GM18508 (cell line): ENCODE data around the gene ROCK1.
"Not testable (repeated sequence)": the region's sequence is repeated elsewhere in the genome, so short reads cannot be mapped to it uniquely, and the experiment has no call there.

Experiments used
- ATAC-seq: cut with Tn5 transposase; IDR thresholded peaks from one replicate; pipeline ENCODE4 v1.9.1; 2021; ENCODE audit warnings: moderate number of reproducible peaks; ENCODE audit not compliant: insufficient read depth, unreplicated experiment

ROCK1 gene

DNA sequence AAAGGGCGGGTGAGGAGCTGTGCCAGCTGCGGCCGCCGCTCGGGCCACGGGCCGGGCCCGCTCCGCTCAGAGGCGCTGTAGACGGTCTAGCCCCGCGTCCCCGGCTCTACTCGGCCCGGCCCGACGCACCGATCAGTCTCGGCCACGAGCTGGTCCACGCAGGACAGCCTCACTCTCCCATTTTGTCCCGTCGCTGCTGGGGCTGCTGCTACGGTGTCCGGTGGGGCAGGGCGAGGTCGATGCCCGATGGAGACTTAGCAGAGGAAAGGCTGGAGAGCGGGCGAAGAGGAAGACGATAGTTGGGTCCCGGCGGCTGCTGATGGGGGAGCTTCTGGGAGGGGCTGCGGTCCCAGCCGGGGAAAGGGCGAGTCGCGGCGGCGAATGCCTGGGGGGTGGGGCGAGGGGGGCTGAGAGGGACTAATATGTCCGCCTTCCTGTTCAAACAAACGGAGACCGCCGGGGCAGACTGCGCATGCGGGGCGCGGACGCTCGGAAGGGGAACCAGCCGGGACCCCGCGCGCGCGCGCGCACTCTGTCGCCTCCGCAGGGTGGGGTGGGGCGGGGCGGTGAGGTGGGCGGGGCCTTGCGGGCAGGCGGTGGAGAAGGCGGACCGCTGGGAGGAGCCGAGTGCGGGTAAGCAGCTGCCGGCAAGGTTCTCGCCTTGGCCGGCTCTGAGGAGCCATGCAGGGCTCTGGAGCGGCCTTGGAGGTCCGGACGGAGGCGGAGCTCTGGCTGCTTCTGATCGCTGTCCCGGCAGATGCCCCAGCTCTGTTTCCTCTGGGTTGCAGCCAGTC lies at the start of gene ROCK1:
ROCK1 (minus strand) TSS at position 468 of the 794 bp plus-strand sequence. CDS start 903 bp downstream, outside the sequence.
- ATAC-seq = peak; percentile 78

DNA sequence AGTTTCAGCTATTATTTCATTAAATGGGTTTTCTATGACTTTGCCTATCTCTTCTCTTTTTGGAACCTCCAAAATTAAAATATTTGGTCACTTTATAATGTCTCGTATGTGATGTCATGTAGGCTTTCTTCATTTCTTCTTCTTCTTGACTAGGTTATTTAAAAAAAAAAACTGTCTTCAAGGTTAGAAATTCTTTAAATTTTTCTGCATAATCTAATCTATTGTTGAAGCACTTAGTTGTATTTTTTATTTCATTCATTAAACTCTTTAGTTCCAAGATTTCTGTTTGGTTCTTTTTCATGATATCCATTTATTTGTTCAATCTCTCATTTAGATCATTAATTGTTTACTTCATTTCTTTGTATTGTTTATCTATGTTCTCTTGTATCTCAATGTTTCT lies 43.8 kb upstream of the ROCK1 start:
- ATAC-seq = no peak

DNA sequence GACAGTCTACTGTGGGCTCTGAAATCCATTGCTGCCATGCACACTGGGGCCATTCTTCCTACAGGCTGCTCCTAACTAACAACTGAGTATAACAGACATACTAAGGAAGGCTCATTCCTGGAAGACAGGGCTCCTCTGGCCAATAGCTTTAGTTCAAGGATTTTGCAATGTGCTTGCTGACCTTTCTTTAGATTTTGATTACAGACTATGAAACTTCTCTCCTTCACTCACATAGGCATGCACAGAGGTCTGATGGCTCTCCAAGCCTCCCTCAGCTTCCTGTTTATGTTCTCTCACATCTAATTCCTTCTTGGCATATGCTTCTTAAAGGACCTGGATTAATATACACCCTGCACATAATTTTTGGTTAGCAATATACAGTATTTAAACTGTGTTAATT lies 34.4 kb upstream of the ROCK1 start:
- ATAC-seq = no peak

DNA sequence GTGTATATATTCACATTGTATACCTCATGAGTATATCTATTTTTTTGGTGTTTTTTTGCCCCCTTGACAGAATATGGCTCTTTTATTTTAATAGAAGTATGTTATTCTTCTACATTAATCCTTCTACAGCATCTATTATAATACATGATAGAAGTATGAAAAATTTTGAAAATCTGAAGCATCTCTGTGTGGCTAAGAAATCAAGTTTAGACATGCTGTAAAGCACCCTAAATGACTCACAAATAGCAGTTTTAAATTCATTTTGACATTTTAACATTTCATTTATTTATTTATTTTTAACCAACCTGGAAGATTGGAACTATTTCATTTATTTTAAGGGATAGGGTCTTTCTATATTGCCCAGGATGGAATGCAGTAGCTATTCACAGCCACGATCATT lies 33.8 kb upstream of the ROCK1 start:
- ATAC-seq = no peak

DNA sequence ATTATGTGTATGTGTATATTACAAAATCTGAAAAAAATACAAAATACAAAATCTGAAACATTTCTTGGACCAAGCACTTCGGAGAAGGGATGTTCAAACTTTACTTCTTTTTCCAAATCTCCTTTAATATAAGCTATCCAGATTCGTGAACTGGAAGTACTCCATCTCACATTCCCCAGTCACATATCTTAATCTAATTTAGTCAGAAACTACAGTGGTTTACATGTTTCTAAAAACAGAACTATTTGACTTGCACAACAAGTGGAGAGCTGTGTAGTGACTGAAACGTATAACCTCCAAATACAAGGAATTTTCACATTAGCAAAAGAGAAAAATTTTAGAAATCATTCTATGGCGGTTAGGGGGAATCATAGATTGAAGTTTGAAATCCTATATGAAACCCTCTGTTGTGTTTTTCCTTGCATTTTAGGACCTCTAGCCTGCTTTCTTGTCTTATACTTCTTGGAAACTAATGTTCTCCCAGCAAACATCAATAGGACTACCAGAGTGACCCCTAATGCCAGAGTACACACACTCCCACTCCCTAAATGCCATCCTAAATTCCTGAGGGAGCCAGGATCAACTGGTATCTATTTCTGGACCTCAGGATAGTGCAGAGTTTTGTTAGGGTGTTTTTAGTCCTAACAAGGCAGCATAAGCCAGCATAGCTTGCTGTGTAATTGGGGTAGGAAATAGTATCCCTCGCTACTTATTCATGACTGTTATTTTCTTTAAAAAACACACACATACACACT lies 30.2 kb upstream of the ROCK1 start:
- ATAC-seq = no peak

DNA sequence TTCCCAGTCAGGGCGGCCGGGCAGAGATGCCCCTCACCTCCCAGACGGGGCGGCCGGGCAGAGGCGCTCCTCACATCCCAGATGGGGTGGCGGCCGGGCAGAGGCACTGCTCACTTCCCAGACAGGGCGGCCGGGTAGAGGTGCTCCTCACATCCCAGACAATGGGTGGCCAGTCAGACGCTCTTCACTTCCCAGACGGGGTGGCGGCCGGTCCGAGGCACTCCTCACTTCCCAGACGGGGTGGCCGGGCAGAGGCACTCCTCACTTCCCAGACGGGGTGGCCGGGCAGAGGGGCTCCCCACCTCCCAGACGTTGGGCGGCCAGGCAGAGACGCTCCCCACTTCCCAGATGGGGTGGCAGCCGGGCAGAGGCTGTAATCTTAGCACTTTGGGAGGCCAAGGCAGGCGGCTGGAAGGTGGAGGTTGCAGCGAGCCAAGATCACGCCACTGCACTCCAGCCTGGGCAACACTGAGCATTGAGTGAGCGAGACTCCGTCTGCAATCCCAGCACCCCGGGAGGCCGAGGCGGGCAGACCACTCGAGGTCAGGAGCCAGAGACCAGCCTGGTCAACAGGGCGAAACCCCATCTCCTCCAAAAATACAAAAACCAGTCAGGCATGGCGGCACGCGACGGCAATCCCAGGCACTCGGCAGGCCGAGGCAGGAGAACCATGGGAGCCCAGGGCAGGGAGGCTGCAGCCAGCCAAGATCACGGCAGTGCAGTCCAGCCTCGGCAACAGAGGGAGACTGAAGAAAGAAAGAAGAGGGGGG lies 26.3 kb upstream of the ROCK1 start:
- not testable (repeated sequence) for ATAC-seq

DNA sequence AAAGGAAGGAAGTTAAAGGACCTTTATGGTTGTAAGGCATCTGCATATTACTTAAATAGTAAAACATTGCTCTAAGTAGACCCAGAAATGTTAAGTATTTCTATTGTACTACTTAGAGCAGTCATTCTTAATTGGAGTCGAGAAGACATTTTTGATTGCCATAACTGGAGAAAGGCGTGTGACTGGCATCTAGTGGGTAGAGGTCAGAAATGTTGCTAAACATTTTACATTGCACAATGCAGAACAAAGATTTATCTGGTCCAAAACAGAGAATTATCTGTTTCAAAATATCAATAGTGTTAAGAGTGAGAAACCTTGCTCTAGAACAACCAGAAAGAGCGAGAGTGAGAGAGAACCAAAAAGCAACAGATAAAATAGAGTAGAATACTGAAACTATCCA lies 23.3 kb upstream of the ROCK1 start:
- ATAC-seq = no peak

DNA sequence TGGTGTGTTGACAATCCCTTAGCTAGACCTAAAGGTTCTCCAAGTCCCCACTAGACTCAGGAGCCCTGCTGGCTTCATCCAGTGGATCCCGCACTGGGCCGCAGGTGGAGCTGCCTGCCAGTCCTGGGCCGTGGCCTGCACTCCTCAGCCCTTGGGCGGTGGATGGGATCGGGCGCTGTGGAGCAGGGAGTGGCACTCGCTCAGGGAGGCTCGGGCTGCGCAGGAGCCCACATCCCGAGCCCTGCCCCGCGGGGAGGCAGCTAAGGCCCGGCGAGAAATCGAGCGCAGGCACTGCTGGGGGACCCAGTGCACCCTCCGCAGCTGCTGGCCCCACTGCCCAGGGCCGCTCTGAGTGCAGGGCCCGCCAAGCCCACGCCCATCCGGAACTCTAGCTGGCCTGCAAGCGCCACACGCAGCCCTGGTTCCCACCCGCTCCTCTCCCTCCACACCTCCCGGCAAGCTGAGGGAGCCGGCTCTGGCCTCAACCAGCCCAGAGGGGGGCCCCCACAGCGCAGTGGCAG lies 20.8 kb upstream of the ROCK1 start:
- no peak for ATAC-seq

DNA sequence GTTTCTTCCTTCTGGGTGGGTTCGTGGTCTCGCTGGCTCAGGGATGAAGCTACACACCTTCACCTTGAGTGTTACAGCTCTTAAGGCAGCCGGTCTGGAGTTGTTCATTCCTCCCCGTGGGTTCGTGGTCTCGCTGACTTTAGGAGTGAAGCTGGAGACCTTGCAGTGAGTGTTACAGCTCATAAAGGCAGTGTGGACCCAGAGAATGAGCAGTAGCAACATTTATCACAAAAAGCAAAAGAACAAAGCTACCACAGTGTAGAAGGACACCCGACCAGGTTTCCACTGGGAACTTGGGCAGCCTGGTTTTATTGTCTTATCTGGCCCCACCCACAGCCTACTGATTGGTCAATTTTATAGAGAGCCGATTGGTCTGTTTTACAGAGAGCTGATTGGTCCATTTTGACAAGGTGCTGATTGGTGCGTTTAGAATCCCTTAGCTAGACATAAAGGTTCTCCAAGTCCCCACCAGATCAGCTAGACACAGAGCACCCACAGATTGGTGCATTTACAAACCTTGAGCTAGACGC lies 20.1 kb upstream of the ROCK1 start:
- ATAC-seq = no peak

DNA sequence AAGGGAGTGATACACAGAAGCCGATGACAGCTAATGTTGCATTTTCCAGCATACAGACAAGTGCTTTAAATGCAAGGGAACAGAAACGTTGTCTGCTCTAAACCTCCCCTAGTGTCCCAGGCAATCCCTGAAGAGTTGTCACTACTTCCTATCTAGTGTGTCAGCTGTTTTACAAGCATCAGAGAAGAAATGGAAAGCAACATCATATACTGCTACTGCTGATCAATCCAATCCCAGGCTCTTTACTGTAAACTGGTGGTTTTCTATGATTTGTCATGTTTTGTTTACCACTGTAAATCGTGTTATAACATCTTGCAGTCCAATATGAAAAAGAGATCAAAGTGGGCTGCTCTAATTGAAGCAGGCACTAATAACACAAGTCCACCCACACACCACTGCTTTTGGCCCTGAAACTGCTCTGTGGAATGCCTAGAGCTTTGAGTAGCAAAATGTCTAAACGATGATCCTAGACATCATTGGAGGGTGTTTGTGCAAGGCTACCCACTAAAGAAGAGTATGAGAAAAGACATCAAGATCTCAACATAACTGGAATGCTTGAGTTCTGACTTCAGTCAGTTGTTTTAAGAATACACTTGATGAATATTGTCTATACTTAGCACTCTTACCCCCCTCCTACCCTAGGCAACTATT lies 18.1 kb upstream of the ROCK1 start:
- ATAC-seq = no peak

DNA sequence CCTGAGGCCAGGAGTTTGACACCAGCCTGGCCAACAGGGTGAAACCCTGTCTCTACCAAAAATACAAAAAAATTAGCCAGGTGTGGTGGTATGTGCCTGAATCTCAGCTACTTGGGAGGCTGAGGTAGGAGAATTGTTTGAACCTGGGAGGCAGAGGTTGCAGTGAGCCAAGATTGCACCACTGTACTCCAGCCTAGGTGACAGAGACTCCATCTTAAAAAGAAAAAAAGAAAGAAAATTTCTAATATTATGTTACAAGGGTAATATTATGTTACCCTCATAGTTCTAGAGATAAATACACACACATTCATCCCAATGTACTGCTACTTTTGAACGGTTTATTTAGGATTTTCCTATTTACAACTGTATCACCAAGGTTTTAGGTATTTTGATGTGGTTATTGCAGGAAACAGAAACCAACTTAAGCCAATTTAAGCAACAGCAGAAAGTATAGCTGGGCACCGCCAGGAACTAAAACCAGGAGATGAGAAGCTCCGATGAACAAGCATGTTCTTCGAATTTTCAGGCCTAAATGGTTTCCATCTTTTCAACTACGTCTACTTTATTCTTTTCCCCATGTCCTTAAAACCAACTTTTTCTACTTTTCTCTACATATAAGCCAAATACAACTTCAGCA lies 11.8 kb upstream of the ROCK1 start:
- ATAC-seq = no peak

DNA sequence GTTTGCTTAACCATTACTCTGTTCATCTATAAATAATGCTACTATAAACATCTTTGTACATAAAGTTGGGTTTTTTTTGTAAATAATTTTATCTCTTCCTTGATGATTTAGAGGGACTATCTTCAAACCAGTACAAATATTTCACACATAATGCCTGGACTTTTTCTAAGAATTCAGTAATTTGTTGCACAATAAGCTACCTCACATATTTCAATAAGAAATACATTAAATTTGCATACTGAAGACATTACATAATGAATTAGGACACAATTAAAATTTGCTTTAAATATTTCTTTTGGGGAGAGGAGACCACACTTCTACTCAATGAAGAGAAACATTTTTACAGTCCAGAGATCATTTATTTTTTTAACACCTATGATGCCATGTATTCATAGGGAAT lies 7.2 kb upstream of the ROCK1 start:
- no peak for ATAC-seq

DNA sequence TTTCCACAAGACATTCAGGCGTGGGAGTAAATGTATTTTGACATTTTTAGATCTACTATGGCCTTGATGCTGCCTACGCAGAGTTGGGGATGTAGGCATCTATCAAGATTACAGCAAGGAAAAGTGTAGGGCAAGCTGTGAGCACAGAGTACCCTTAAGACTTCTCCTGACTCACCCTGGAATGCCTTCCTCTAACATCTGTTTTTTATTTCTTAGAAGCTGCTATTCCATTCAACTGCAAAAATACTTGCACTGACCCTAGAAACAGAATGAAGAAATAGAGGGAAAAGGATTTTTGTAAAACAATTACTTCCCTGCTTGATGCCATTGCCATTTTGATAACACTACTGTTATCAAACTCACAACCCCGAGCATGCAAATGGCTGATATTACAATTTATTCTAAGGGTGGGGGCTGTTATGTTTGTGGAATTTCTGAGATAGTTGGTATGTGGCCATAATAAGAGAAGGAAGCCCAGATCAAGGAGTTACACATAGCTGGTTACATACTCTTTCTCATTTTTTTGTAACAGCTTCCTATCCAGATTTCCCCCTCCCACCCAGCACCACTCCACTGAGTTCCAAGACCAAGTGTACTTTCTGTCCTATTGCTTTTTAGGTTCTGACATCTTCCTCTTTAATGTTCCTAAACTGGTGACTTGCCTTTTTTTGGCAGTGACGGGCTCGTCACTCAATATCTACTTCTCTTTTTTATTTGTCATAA lies 6.0 kb upstream of the ROCK1 start:
- ATAC-seq = no peak

DNA sequence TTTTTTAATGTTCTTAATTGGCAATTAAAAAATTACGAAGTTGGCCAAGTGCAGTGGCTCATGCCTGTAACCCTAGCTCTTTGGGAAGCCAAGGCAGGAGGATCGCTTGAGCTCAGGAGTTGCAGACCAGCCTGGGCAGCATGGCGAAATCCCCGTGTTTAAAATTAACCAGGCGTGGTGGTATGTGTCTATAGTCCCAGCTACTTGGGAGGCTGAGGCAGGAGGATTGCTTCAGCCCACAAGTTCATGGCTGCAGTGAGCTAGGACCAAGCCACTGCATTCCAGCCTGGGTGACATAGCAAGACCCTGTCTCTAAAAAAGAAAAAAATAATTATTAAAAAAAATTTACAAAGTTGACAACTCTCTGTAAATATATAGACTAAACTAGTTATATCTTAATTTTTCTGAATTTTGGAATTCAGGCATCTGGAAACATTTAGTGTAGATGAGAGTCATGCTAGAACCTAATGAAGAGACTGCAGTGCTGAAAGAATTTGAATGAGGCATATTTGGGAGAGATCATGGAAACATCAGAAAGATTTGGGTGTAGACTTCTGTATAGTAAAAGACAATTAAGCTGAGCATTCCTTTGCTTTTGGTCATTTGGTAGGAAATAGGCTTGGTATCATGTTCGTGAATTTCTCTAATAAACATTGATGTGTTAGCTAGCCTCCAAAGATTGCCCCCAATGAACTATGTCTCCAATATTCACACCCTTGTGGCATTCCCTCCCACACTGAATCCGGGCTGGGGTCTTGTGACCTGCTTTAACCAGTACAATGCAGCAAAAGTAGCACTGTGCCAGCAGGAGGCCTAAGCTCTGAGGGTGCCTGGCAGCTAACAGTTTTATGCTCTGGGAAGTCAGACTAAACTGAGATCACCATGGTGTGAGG lies 4.2 kb upstream of the ROCK1 start:
- ATAC-seq = no peak

DNA sequence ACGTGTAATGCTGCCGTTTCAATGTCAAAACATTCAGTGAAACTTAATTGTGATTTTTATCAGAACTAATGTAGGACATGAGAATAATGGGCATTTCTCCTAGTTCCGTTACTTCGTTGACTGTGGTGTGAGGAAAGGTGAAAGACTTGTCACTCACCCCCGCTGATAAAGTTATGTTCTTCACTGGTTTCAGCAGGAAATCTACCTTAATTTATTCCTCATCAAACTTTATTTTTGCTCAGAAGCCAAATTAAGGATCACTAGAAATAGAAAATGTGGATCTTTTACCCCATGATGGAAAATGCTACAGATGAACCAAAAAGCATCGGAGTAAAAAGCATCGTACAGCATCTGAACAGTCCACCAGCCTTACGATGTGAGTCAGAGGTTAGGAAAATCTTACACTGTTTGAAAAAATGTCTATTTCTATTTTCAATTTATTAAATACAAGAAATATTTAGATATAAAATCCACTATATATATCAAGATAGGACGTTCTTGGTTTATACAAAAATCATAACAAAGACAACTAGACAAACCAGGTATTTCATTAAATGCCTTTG lies 1.0 kb upstream of the ROCK1 start:
- ATAC-seq = no peak

DNA sequence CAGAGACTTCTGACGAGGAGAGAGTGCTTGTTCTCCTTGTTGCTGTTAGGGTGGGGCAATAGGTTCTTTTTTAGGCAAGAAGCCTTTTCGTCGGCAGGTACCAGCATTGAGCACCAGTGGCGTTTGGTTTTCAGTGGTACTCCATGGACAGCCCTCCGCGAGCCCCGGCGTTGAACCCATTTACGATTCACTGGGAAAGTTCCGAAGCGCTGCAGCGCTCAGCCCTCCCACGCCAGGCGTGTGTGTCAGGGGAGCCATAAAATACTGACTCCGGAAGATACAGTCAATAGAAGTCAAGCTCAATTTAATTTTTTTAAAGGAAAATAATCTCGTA lies 494 bp upstream of the ROCK1 start:
- ATAC-seq = no peak

DNA sequence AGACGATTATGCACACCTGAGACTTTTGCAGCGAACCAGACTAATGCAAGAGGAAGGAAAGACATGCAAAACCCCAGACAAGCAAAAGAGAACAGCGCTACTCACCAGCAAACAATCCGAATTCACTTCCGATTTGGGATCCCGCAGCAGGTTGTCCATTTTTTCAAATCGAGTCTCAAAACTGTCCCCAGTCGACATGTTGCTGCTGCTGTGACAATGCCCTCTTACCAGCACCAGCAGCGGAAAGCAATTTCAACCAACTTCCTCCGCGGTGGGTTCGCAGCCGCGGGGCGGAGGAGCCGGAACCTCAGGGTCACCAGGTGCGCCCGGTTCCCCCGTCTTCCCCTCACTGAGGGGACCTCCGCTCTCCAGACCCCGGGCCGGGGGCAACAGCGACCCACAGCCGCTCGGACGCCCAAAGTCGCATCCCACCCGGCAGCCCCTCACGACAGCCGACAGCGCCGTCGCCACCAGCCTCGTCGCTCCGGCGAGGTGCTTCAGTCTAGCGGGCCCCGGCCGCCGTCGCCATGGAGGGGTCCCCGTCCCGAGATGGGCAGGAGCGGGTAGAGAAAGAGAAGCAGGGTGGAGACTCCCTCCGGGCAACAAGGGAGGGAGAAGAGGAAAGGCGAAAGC lies 784 bp downstream of the ROCK1 start:
- ATAC-seq = peak; percentile 16
